HG03378 (cell line): Measurements from ENCODE around the gene NCBP3.
A peak's percentile ranks its signal among the peaks of the same experiment; 100 is the strongest.

Experiments
- ATAC-seq: cut with Tn5 transposase; IDR thresholded peaks from one replicate; pipeline ENCODE4 v1.9.1; 2021; ENCODE audit warnings: mild to moderate bottlenecking, moderate library complexity; ENCODE audit not compliant: unreplicated experiment

Gene NCBP3

GRCh38 chr17:3813171-3813570 is 32.9 kb downstream of the NCBP3 start:
- ATAC-seq: no peak

- ATAC-seq: no peak
These were observed 33.3 kb downstream of the NCBP3 start for GRCh38 chr17:3812771-3813170.

GRCh38 chr17:3812284-3812683 is 33.8 kb downstream of the NCBP3 start:
- no peak for ATAC-seq

- ATAC-seq: no peak
These were observed 36.0 kb downstream of the NCBP3 start for GRCh38 chr17:3810019-3810418.

- ATAC-seq: no peak
These were observed 36.9 kb downstream of the NCBP3 start for GRCh38 chr17:3809135-3809534.

- ATAC-seq: no peak
These were observed 37.3 kb downstream of the NCBP3 start for GRCh38 chr17:3808701-3809100.

GRCh38 chr17:3805581-3805980 is 40.5 kb downstream of the NCBP3 start:
- ATAC-seq: no peak

- ATAC-seq: peak; percentile 59
These were observed 41.5 kb downstream of the NCBP3 start for GRCh38 chr17:3804503-3804931.

- no peak for ATAC-seq
These were observed 42.8 kb downstream of the NCBP3 start for GRCh38 chr17:3803308-3803640.

- ATAC-seq: no peak
These were observed 43.4 kb downstream of the NCBP3 start for GRCh38 chr17:3802461-3803307.

GRCh38 chr17:3801792-3802191 is 44.3 kb downstream of the NCBP3 start:
- ATAC-seq: no peak

GRCh38 chr17:3801347-3801746 is 44.7 kb downstream of the NCBP3 start:
- ATAC-seq: no peak

- no peak for ATAC-seq
These were observed 45.4 kb downstream of the NCBP3 start, which contains the start of gene ITGAE for GRCh38 chr17:3800362-3801271. TSS of gene ITGAE (minus strand) at chr17:3801188. CDS start at chr17:3801144, 44 bp downstream.

GRCh38 chr17:3799181-3799945 is 46.7 kb downstream of the NCBP3 start:
- ATAC-seq: no peak

- no peak for ATAC-seq
These were observed 47.5 kb downstream of the NCBP3 start for GRCh38 chr17:3798273-3799180.

GRCh38 chr17:3796822-3797170 is 49.2 kb downstream of the NCBP3 start:
- ATAC-seq: peak; percentile 36

- peak; percentile 68 for ATAC-seq
These were observed 49.8 kb downstream of the NCBP3 start for GRCh38 chr17:3796110-3796821.

GRCh38 chr17:3795390-3796102 is 50.5 kb downstream of the NCBP3 start:
- no peak for ATAC-seq
